ENCODE data around the gene ANKHD1. TPM values are rescaled to one million over a fixed set of nuclear protein-coding genes. Genes with fewer than 3 reads are reported as not detected.
A peak's percentile ranks its signal among the peaks of the same experiment; 100 is the strongest.

ANKHD1 gene
- total and polyA plus RNA-seq, 9 of the 15 experiments (the other 6 are each of a cell fraction or from before 2014, with no cell fraction given) = 38.9 to 138 (median 78.7) TPM

DNA sequence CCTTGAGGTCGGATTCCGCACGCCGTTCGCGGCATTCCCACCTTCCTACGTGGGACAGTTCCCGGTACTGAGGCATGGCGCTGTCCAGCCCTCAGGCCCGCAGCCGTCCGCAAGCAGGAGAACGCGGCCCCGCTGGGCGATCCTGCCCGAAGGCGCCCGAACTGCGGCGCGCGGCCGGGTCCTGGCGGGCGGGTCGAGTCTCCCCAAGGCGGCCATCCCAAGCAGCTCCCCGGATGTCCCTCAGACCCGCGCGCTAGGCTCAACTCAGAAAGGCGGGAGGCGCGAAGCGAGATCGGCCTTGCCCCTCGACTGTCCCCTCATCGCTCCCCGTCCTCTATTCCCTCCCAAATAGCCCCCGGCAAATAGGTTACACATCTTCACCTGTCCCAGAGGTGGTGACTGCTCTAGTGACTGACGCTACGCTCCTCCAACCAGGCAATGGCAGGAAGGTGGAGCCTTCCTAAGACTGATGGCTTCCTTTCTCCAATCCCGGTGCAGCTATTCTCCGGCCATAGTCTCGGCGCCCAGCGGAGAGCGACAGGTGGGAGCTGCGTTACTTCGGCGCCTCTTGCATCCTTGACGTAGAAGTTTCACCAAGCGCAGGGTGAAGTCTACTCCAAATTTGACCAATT is 787 bp upstream of the ANKHD1 start (continued):
- TF ChIP-seq, protein P1, sequence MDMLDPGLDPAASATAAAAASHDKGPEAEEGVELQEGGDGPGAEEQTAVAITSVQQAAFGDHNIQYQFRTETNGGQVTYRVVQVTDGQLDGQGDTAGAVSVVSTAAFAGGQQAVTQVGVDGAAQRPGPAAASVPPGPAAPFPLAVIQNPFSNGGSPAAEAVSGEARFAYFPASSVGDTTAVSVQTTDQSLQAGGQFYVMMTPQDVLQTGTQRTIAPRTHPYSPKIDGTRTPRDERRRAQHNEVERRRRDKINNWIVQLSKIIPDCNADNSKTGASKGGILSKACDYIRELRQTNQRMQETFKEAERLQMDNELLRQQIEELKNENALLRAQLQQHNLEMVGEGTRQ (CRISPR knock-in tag; IDR thresholded peaks at IDR 0.05) = peak; percentile 28
- TF ChIP-seq, protein P2, sequence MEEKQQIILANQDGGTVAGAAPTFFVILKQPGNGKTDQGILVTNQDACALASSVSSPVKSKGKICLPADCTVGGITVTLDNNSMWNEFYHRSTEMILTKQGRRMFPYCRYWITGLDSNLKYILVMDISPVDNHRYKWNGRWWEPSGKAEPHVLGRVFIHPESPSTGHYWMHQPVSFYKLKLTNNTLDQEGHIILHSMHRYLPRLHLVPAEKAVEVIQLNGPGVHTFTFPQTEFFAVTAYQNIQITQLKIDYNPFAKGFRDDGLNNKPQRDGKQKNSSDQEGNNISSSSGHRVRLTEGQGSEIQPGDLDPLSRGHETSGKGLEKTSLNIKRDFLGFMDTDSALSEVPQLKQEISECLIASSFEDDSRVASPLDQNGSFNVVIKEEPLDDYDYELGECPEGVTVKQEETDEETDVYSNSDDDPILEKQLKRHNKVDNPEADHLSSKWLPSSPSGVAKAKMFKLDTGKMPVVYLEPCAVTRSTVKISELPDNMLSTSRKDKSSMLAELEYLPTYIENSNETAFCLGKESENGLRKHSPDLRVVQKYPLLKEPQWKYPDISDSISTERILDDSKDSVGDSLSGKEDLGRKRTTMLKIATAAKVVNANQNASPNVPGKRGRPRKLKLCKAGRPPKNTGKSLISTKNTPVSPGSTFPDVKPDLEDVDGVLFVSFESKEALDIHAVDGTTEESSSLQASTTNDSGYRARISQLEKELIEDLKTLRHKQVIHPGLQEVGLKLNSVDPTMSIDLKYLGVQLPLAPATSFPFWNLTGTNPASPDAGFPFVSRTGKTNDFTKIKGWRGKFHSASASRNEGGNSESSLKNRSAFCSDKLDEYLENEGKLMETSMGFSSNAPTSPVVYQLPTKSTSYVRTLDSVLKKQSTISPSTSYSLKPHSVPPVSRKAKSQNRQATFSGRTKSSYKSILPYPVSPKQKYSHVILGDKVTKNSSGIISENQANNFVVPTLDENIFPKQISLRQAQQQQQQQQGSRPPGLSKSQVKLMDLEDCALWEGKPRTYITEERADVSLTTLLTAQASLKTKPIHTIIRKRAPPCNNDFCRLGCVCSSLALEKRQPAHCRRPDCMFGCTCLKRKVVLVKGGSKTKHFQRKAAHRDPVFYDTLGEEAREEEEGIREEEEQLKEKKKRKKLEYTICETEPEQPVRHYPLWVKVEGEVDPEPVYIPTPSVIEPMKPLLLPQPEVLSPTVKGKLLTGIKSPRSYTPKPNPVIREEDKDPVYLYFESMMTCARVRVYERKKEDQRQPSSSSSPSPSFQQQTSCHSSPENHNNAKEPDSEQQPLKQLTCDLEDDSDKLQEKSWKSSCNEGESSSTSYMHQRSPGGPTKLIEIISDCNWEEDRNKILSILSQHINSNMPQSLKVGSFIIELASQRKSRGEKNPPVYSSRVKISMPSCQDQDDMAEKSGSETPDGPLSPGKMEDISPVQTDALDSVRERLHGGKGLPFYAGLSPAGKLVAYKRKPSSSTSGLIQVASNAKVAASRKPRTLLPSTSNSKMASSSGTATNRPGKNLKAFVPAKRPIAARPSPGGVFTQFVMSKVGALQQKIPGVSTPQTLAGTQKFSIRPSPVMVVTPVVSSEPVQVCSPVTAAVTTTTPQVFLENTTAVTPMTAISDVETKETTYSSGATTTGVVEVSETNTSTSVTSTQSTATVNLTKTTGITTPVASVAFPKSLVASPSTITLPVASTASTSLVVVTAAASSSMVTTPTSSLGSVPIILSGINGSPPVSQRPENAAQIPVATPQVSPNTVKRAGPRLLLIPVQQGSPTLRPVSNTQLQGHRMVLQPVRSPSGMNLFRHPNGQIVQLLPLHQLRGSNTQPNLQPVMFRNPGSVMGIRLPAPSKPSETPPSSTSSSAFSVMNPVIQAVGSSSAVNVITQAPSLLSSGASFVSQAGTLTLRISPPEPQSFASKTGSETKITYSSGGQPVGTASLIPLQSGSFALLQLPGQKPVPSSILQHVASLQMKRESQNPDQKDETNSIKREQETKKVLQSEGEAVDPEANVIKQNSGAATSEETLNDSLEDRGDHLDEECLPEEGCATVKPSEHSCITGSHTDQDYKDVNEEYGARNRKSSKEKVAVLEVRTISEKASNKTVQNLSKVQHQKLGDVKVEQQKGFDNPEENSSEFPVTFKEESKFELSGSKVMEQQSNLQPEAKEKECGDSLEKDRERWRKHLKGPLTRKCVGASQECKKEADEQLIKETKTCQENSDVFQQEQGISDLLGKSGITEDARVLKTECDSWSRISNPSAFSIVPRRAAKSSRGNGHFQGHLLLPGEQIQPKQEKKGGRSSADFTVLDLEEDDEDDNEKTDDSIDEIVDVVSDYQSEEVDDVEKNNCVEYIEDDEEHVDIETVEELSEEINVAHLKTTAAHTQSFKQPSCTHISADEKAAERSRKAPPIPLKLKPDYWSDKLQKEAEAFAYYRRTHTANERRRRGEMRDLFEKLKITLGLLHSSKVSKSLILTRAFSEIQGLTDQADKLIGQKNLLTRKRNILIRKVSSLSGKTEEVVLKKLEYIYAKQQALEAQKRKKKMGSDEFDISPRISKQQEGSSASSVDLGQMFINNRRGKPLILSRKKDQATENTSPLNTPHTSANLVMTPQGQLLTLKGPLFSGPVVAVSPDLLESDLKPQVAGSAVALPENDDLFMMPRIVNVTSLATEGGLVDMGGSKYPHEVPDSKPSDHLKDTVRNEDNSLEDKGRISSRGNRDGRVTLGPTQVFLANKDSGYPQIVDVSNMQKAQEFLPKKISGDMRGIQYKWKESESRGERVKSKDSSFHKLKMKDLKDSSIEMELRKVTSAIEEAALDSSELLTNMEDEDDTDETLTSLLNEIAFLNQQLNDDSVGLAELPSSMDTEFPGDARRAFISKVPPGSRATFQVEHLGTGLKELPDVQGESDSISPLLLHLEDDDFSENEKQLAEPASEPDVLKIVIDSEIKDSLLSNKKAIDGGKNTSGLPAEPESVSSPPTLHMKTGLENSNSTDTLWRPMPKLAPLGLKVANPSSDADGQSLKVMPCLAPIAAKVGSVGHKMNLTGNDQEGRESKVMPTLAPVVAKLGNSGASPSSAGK (IDR thresholded peaks at IDR 0.05) = peak; percentile 54
- TF ChIP-seq SMAD3 (CRISPR knock-in tag; conservative IDR thresholded peaks at IDR 0.05) (0 out of 2 replicates have a peak, but pooled peaks have one; percentile 31), SNRNP70 (optimal IDR thresholded peaks at IDR 0.05; ENCODE audit: low read depth, low read length) (no peak), ZNF785 (CRISPR knock-in tag; IDR thresholded peaks at IDR 0.05) (no peak), ZNF589 (CRISPR knock-in tag; IDR thresholded peaks at IDR 0.05; ENCODE audit: low read depth) (0 out of 2 replicates have a peak, but pooled peaks have one; percentile 65), POLR2AphosphoS5 (IDR thresholded peaks at IDR 0.05; ENCODE audit: control insufficient read depth, insufficient read depth, low read depth, low read length) (peak; percentile 68), ZSCAN32 (CRISPR knock-in tag; IDR thresholded peaks at IDR 0.05) (no peak), HMGN3 (IDR thresholded peaks at IDR 0.05; ENCODE audit: borderline replicate concordance, extremely low read depth, insufficient read length, low read depth, low read length) (peak; percentile 43), GABPB1 (CRISPR knock-in tag; IDR thresholded peaks at IDR 0.05) (no peak), SUPT5H (IDR thresholded peaks at IDR 0.05) (peak; percentile 80), ERF (CRISPR knock-in tag; IDR thresholded peaks at IDR 0.05) (peak; percentile 66; the same call in 1 of the 2 replicates), ZC3H11A (IDR thresholded peaks at IDR 0.05; ENCODE audit: low read depth, low read length) (no peak), ILK (tag; IDR thresholded peaks at IDR 0.05; ENCODE audit: borderline replicate concordance, low read depth) (no peak)
